ENCODE measurements around the gene TLCD5. TPM values are rescaled to one million over a fixed set of nuclear protein-coding genes. Genes with fewer than 3 reads are reported as not detected.
A peak's percentile ranks its signal among the peaks of the same experiment; 100 is the strongest.

TLCD5 gene
- 10 to 100 TPM in 1 of 5 donors, 1 to 10 TPM in 2, under 1 TPM in 1, not detected in 1; 0.58 to 81.2 (median 6.3) TPM for total RNA-seq
- polyA plus RNA-seq = 1 to 10 TPM in 1 of 3 donors, under 1 TPM in 2; 0.76 to 1.8 (median 0.93) TPM
- long read RNA-seq, donor 1 = 0 reads
- long read RNA-seq, donor 2, full-length matches to known transcripts = 4 of 4 reads
- long read RNA-seq, donor 2, partial matches to known transcripts = 0 of 4 reads
- long read RNA-seq, donor 2, other reads (novel, unspliced or antisense) = 0 of 4 reads
- long read RNA-seq, donor 3, full-length matches to known transcripts = 4 of 4 reads
- long read RNA-seq, donor 3, partial matches to known transcripts = 0 of 4 reads
- long read RNA-seq, donor 3, other reads (novel, unspliced or antisense) = 0 of 4 reads
- long read RNA-seq, donor 4 = 0 reads
- long read RNA-seq, donor 5, full-length matches to known transcripts = 8 of 8 reads
- long read RNA-seq, donor 5, partial matches to known transcripts = 0 of 8 reads
- long read RNA-seq, donor 5, other reads (novel, unspliced or antisense) = 0 of 8 reads
- long read RNA-seq, donor 6, full-length matches to known transcripts = 3 of 3 reads
- long read RNA-seq, donor 6, partial matches to known transcripts = 0 of 3 reads
- long read RNA-seq, donor 6, other reads (novel, unspliced or antisense) = 0 of 3 reads
- long read RNA-seq, donor 7, full-length matches to known transcripts = 2 of 2 reads
- long read RNA-seq, donor 7, partial matches to known transcripts = 0 of 2 reads
- long read RNA-seq, donor 7, other reads (novel, unspliced or antisense) = 0 of 2 reads
- long read RNA-seq, donor 8 = 0 reads
- long read RNA-seq, donor 9 = 0 reads
- long read RNA-seq, donor 10 = 0 reads

DNA sequence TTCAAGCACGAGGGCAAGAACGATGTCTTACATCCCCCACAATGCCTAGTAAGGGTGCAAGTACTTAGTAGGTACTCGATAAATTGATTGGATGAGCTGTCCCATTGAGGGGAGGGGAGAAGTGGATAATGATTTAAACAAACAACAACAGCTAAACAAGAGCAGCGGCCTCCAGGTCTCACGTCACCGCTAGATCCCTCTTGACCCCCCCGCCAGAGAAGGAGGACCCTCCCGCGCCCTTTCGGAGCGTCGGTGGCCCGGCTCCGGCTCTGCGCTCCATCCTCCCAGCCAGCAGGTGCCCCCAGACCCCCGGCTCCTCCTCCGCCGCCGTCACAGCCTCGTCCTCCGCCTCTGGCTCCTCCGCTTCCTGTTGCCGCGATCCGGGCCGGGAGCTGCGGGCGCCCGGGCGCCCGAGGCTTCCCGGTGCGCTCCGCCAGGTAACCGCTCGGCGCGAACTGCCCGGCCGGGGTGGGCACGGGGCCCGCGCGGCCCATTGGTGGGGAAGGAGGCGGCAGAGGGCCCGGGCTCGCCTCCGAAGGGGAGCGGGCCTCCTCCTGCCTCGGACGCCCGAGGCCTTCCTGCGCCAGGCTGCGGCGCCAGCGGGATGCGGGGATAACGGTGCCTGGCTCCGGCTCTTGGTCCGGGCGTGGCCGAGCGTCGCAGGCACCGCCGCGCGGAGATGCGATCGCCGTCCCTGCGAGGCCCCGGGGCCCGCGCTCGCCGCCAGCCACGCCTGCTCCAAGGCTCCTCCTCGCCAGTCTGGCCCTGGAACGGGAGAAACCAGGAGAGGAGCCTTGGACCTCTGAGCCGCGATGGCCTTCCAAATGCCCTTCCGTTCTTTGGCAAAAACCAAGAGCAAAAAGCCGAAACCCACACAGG lies at the start of gene TLCD5:
TLCD5 (plus strand) TSS at position 368 of the 879 bp plus-strand sequence. CDS start 2,143 bp downstream, outside the sequence.
- intact Hi-C loops (cut with DNase I; ENCODE audit: low total_unique reads) = no loop called here
- TF ChIP-seq POLR2AphosphoS5 (IDR thresholded peaks at IDR 0.05) (peak in 2 of 3 donors; percentile 29 to 57), CTCF (IDR thresholded peaks at IDR 0.05) (no peak), POLR2A (IDR thresholded peaks at IDR 0.05) (no peak)
- Histone ChIP-seq H3K27ac (peak within 1 kb of the TSS; percentile 58 to 94 (median 92)), H3K36me3 (peaks cover 0 to 6% (median 4%) of the 10 kb centered on the region in 4 donors), H3K27me3 (peaks cover 0 to 8% (median 0%) of the 10 kb centered on the region in 3 donors), H3K4me3 (peak within 1 kb of the TSS; percentile 67 to 73 (median 72)), H3K4me1 (peaks cover 0 to 32% (median 23%) of the 10 kb centered on the region in 4 donors), H3K9me3 (no peaks in the 10 kb centered on the region)
- peak; percentile 55 to 92 for DNase-seq
- WGBS, 5 donors = 1 to 3% (median 2%) methylated on average over 31 to 84 of the region's 84 CpGs

- Histone ChIP-seq H3K36me3 (no peaks in the 10 kb centered on the region), H3K27ac (no peak overlapping the region), H3K4me3 (no peak overlapping the region), H3K4me1 (peaks cover 0 to 6% (median 0%) of the 10 kb centered on the region in 4 donors), H3K9me3 (no peaks in the 10 kb centered on the region), H3K27me3 (no peaks in the 10 kb centered on the region)
- 59 to 74% (median 68%) methylated on average over 5 of the region's 5 CpGs for WGBS, 5 donors
- TF ChIP-seq EP300 (IDR thresholded peaks at IDR 0.05) (no peak), CTCF (IDR thresholded peaks at IDR 0.05) (no peak), POLR2AphosphoS5 (IDR thresholded peaks at IDR 0.05) (no peak), POLR2A (IDR thresholded peaks at IDR 0.05) (no peak)
- intact Hi-C loops (cut with DNase I; ENCODE audit: low total_unique reads) = no loop called here
- DNase-seq = no peak
Measured at GRCh38 chr11:120279502-120279901, 45.6 kb upstream of the TLCD5 start.

GRCh38 chr11:120280600-120281051 lies 44.5 kb upstream of the TLCD5 start:
- Histone ChIP-seq H3K36me3 (no peaks in the 10 kb centered on the region), H3K4me3 (no peak overlapping the region), H3K27me3 (no peaks in the 10 kb centered on the region), H3K4me1 (peaks cover 0 to 6% (median 0%) of the 10 kb centered on the region in 4 donors), H3K9me3 (no peaks in the 10 kb centered on the region), H3K27ac (no peak overlapping the region)
- intact Hi-C loops (cut with DNase I; ENCODE audit: low total_unique reads) = no loop called here
- TF ChIP-seq POLR2AphosphoS5 (IDR thresholded peaks at IDR 0.05) = no peak
- no peak for TF ChIP-seq CTCF (IDR thresholded peaks at IDR 0.05)
- no peak for TF ChIP-seq POLR2A (IDR thresholded peaks at IDR 0.05)
- TF ChIP-seq EP300 (IDR thresholded peaks at IDR 0.05) = no peak
- 36 to 73% (median 51%) methylated on average over 5 of the region's 5 CpGs for WGBS, 5 donors
- DNase-seq = no peak

Data from stomach (tissue), 19 donors.